ENCODE results near the gene TNRC6B. TPM values are rescaled to one million over a fixed set of nuclear protein-coding genes. Genes with fewer than 3 reads are reported as not detected.

The TNRC6B gene
- total RNA-seq, 1 experiment from 2014 or later: 50.4 TPM

- Mint-ChIP-seq H3K36me3 (peaks cover 64% of the 10 kb centered on the region), H3K4me3 (no peak overlapping the region), H3K27me3 (ENCODE audit: low read depth) (no peaks in the 10 kb centered on the region; the same call in 1 of the 2 replicates), H3K27ac (no peak overlapping the region), H3K4me1 (no peaks in the 10 kb centered on the region), H3K9me3 (no peaks in the 10 kb centered on the region)
- no peak for ATAC-seq
- no peak for TF ChIP-seq FOXK1 (CRISPR knock-in tag; IDR thresholded peaks at IDR 0.05)
- no peak for TF ChIP-seq CDX4 (CRISPR knock-in tag; IDR thresholded peaks at IDR 0.05; ENCODE audit: borderline replicate concordance)
- no peak for TF ChIP-seq ARID4B (CRISPR knock-in tag; IDR thresholded peaks at IDR 0.05; ENCODE audit: borderline replicate concordance)
- TF ChIP-seq RORB (CRISPR knock-in tag; IDR thresholded peaks at IDR 0.05): no peak
- no peak for TF ChIP-seq ZNF121 (CRISPR knock-in tag; IDR thresholded peaks at IDR 0.05)
- no peak for TF ChIP-seq IRF2 (CRISPR knock-in tag; IDR thresholded peaks at IDR 0.05; ENCODE audit: borderline replicate concordance, low read depth)
- no peak for TF ChIP-seq ZNF532 (CRISPR knock-in tag; IDR thresholded peaks at IDR 0.05; ENCODE audit: borderline replicate concordance)
- POLR2A ChIA-PET: no interaction called here
- no peak for DNase-seq (ENCODE audit: low spot score)
- CTCF ChIA-PET: interaction anchor here (1.3 kb wide), 1 partner anchor 39 kb away, joined by 4 read pairs; no protein-coding TSS in a partner anchor
These were observed 131.9 kb downstream of the TNRC6B start for GRCh38 chr22:40309631-40310030.

- H3K4me1 Mint-ChIP-seq: no peaks in the 10 kb centered on the region
- no peaks in the 10 kb centered on the region for H3K9me3 Mint-ChIP-seq
- ChIA-PET POLR2A (no interaction called here), CTCF (interaction anchor here (1.3 kb wide), 1 partner anchor 38 kb away, joined by 4 read pairs; no protein-coding TSS in a partner anchor)
- DNase-seq (ENCODE audit: low spot score): no peak
- H3K4me3 Mint-ChIP-seq: no peak overlapping the region
- no peak for ATAC-seq
- peaks cover 67% of the 10 kb centered on the region for H3K36me3 Mint-ChIP-seq
- H3K27me3 Mint-ChIP-seq (ENCODE audit: low read depth): no peaks in the 10 kb centered on the region; the same call in 1 of the 2 replicates
- 0 out of 2 replicates have a peak overlapping the region, but pooled peaks have one; percentile 10 for H3K27ac Mint-ChIP-seq
- no peak for TF ChIP-seq ZNF423 (CRISPR knock-in tag; IDR thresholded peaks at IDR 0.05)
- no peak for TF ChIP-seq IRF1 (CRISPR knock-in tag; IDR thresholded peaks at IDR 0.05)
- no peak for TF ChIP-seq NFE2L1 (CRISPR knock-in tag; IDR thresholded peaks at IDR 0.05)
- no peak for TF ChIP-seq PRDM15 (CRISPR knock-in tag; IDR thresholded peaks at IDR 0.05)
- no peak for TF ChIP-seq RELA (CRISPR knock-in tag; IDR thresholded peaks at IDR 0.05; ENCODE audit: borderline replicate concordance)
- TF ChIP-seq E2F5 (CRISPR knock-in tag; IDR thresholded peaks at IDR 0.05): no peak
- TF ChIP-seq HMGA2 (CRISPR knock-in tag; IDR thresholded peaks at IDR 0.05): no peak
- TF ChIP-seq GABPB1 (CRISPR knock-in tag; IDR thresholded peaks at IDR 0.05): no peak
- TF ChIP-seq ZNF232 (CRISPR knock-in tag; IDR thresholded peaks at IDR 0.05): no peak
- TF ChIP-seq TEAD1 (CRISPR knock-in tag; IDR thresholded peaks at IDR 0.05): no peak
- TF ChIP-seq CBFB (CRISPR knock-in tag; IDR thresholded peaks at IDR 0.05; ENCODE audit: low read depth): no peak
- TF ChIP-seq ATF3 (CRISPR knock-in tag; conservative IDR thresholded peaks at IDR 0.05): no peak
- no peak for TF ChIP-seq IRF2 (CRISPR knock-in tag; IDR thresholded peaks at IDR 0.05; ENCODE audit: borderline replicate concordance, low read depth)
- TF ChIP-seq TEAD4 (CRISPR knock-in tag; IDR thresholded peaks at IDR 0.05): no peak
These were observed 132.5 kb downstream of the TNRC6B start for GRCh38 chr22:40310081-40310767.
